Measurements from ENCODE around the gene ALK. TPM values are rescaled to one million over a fixed set of nuclear protein-coding genes. Genes with fewer than 3 reads are reported as not detected.

ALK gene
- polyA plus RNA-seq, 1 of the 3 experiments (the other 2 are of a cell fraction) = 0.30 TPM

- no peaks in the 10 kb centered on the region for H3F3A ChIP-seq (replicated peaks; ENCODE audit: insufficient read depth)
- no peaks in the 10 kb centered on the region for H3K27me3 ChIP-seq (ENCODE audit: insufficient read depth)
- no peak for TF ChIP-seq CHD2 (IDR thresholded peaks at IDR 0.05; ENCODE audit: low read length, partially characterized antibody)
- no peak for TF ChIP-seq NRF1 (IDR thresholded peaks at IDR 0.05; ENCODE audit: low read depth, low read length)
- TF ChIP-seq MXI1 (IDR thresholded peaks at IDR 0.05; ENCODE audit: low read depth, low read length) = no peak
- no peak for TF ChIP-seq MAX (IDR thresholded peaks at IDR 0.05; ENCODE audit: low read depth)
- TF ChIP-seq GABPA (IDR thresholded peaks at IDR 0.05; ENCODE audit: low read depth) = no peak
- TF ChIP-seq RFX5 (IDR thresholded peaks at IDR 0.05; ENCODE audit: low read length) = no peak
- TF ChIP-seq NFIC (IDR thresholded peaks at IDR 0.05; ENCODE audit: borderline replicate concordance) = no peak
- peaks cover 21 to 53% of the 10 kb centered on the region in 2 experiments; a peak in 3 of 4 replicates for H3K4me1 ChIP-seq (ENCODE audit: control insufficient read depth in 1 of 2, insufficient read depth in 2 of 2, low read depth in 1 of 2, low read length in 1 of 2)
- WGBS (ENCODE audit: low lambda C conversion rate) = 48% methylated on average over 2 of the region's 2 CpGs
- 0 out of 2 replicates have a peak overlapping the region, but pooled peaks have one; percentile 7 for H3K4me2 ChIP-seq
- peak overlapping the region; percentile 3 to 77; a peak in 2 of 4 replicates for H3K27ac ChIP-seq (ENCODE audit: low read depth in 2 of 2, low read length in 1 of 2)
- H3K9ac ChIP-seq = no peak overlapping the region
- no peak overlapping the region for H2AFZ ChIP-seq (ENCODE audit: low read depth)
- no peaks in the 10 kb centered on the region for H4K20me1 ChIP-seq (ENCODE audit: insufficient read depth)
- no peaks in the 10 kb centered on the region for H3K9me2 ChIP-seq
- H3K79me2 ChIP-seq (ENCODE audit: insufficient read depth) = no peaks in the 10 kb centered on the region
- H3K36me3 ChIP-seq (replicated peaks in 1 of 2; ENCODE audit: control insufficient read depth in 1 of 2, insufficient read depth in 2 of 2, low read length in 1 of 2) = no peaks in the 10 kb centered on the region
- no peaks in the 10 kb centered on the region for H3K9me3 ChIP-seq
- H3K4me3 ChIP-seq (ENCODE audit: low read depth in 2 of 2, low read length in 1 of 2) = no peak overlapping the region
- POLR2A ChIA-PET = interaction anchor here (1.3 kb wide), 1 partner anchor 15 kb away, joined by 3 read pairs; no protein-coding TSS in a partner anchor
- no peak for DNase-seq
- CTCF ChIA-PET = interaction anchor here (1.4 to 1.9 kb wide), 3 partner anchors 9 to 11 kb away, joined by 3 to 5 read pairs (median 4); no protein-coding TSS in a partner anchor
These were observed 293.2 kb downstream of the ALK start for GRCh38 chr2:29628108-29628745.

- no peak for DNase-seq
- ChIA-PET POLR2A (no interaction called here), CTCF (interaction anchor here (0.9 to 1.5 kb wide), 4 partner anchors 11 to 15 kb away, joined by 3 to 5 read pairs (median 4); no protein-coding TSS in a partner anchor)
- no peaks in the 10 kb centered on the region for H3F3A ChIP-seq (replicated peaks; ENCODE audit: insufficient read depth)
- H3K9me2 ChIP-seq = no peaks in the 10 kb centered on the region
- H3K79me2 ChIP-seq (ENCODE audit: insufficient read depth) = no peaks in the 10 kb centered on the region
- TF ChIP-seq JUND (IDR thresholded peaks at IDR 0.05) (0 out of 2 replicates have a peak, but pooled peaks have one; percentile 21), TCF12 (IDR thresholded peaks at IDR 0.05) (0 out of 2 replicates have a peak, but pooled peaks have one; percentile 7), CHD2 (IDR thresholded peaks at IDR 0.05; ENCODE audit: low read length, partially characterized antibody) (peak; percentile 8), PBX3 (IDR thresholded peaks at IDR 0.05) (no peak), FOSL2 (IDR thresholded peaks at IDR 0.05; ENCODE audit: borderline replicate concordance, low read depth) (peak; percentile 37; the same call in 1 of the 2 replicates)
- no peaks in the 10 kb centered on the region for H3K9me3 ChIP-seq
- no peaks in the 10 kb centered on the region for H3K27me3 ChIP-seq (ENCODE audit: insufficient read depth)
- peaks cover 21 to 50% of the 10 kb centered on the region in 2 experiments; a peak in 3 of 4 replicates for H3K4me1 ChIP-seq (ENCODE audit: control insufficient read depth in 1 of 2, insufficient read depth in 2 of 2, low read depth in 1 of 2, low read length in 1 of 2)
- H3K4me2 ChIP-seq = peak overlapping the region; percentile 7; the same call in 1 of the 2 replicates
- H3K36me3 ChIP-seq (replicated peaks in 1 of 2; ENCODE audit: control insufficient read depth in 1 of 2, insufficient read depth in 2 of 2, low read length in 1 of 2) = no peaks in the 10 kb centered on the region
- 29% methylated on average over 5 of the region's 5 CpGs for WGBS (ENCODE audit: low lambda C conversion rate)
- peak overlapping the region; percentile 5; the same call in 1 of the 2 replicates for H2AFZ ChIP-seq (ENCODE audit: low read depth)
- peak overlapping the region; percentile 3 to 77; a peak in 2 of 4 replicates for H3K27ac ChIP-seq (ENCODE audit: low read depth in 2 of 2, low read length in 1 of 2)
- H3K9ac ChIP-seq = no peak overlapping the region
- no peaks in the 10 kb centered on the region for H4K20me1 ChIP-seq (ENCODE audit: insufficient read depth)
- H3K4me3 ChIP-seq (ENCODE audit: low read depth in 2 of 2, low read length in 1 of 2) = no peak overlapping the region
These were observed 294.1 kb downstream of the ALK start for GRCh38 chr2:29627279-29627711.
